Natural killer cell (primary cell): ENCODE measurements around the gene NOL4L. TPM values are rescaled to one million over a fixed set of nuclear protein-coding genes. Genes with fewer than 3 reads are reported as not detected.

Experiments used
- ATAC-seq, 3 donors: fragments of 150-1000 bp in 2 of 3; fragments of 200-7000 bp in 1 of 3; cut with Tn5 transposase; 1 replicate in 1 of 3; 2 replicates in 2 of 3; pipeline ENCODE4 v1.10.0; 2021; ENCODE audit warnings: mild to moderate bottlenecking in 2 of 3, moderate library complexity in 2 of 3
- DNase-seq, 2 donors: peaks; one replicate each; pipeline versions ENCODE4 v3.0.0 to v3.0.0-alpha.2; 2013 to 2021; ENCODE audit warnings: mixed read lengths in 1 of 2
- H3K27ac ChIP-seq: one replicate; pipeline ENCODE4 v1.5.1; 2013; ENCODE audit warnings: mild to moderate bottlenecking, low read length
- H3K27me3 ChIP-seq: one replicate; pipeline ENCODE4 v1.6.1; 2013; ENCODE audit warnings: low read length; ENCODE audit not compliant: control insufficient read depth, insufficient read depth
- H3K36me3 ChIP-seq: one replicate; pipeline ENCODE4 v1.6.1; 2013; ENCODE audit warnings: low read length; ENCODE audit not compliant: control insufficient read depth, insufficient read depth
- H3K4me1 ChIP-seq: one replicate; pipeline ENCODE4 v1.6.1; 2013; ENCODE audit warnings: low read length; ENCODE audit not compliant: control insufficient read depth, insufficient read depth
- H3K4me3 ChIP-seq: one replicate; pipeline ENCODE4 v1.5.1; 2013; ENCODE audit warnings: low read length
- H3K9me3 ChIP-seq: one replicate; pipeline ENCODE4 v1.6.1; 2013; ENCODE audit warnings: low read length; ENCODE audit not compliant: control insufficient read depth, insufficient read depth
- H3K27ac Mint-ChIP-seq, 2 donors: one replicate each; pipeline ENCODE4 v1.8.0; 2022; ENCODE audit warnings: mild to moderate bottlenecking in 2 of 2, mixed read lengths in 2 of 2, moderate library complexity in 1 of 2
- H3K27me3 Mint-ChIP-seq, 2 donors: one replicate each; pipeline ENCODE4 v1.8.0; 2022; ENCODE audit warnings: low read depth in 2 of 2, mixed read lengths in 2 of 2
- H3K36me3 Mint-ChIP-seq: one replicate; pipeline ENCODE4 v1.8.0; 2022; ENCODE audit warnings: mixed read lengths
- H3K4me1 Mint-ChIP-seq, 2 donors: one replicate each; pipeline ENCODE4 v1.8.0; 2022; ENCODE audit warnings: mixed read lengths in 2 of 2
- H3K4me3 Mint-ChIP-seq: one replicate; pipeline ENCODE4 v1.8.0; 2022; ENCODE audit warnings: mild to moderate bottlenecking, moderate library complexity, mixed read lengths
- H3K9me3 Mint-ChIP-seq, 2 donors: one replicate each; pipeline ENCODE4 v1.8.0; 2022; ENCODE audit warnings: mixed read lengths in 2 of 2
- CTCF ChIP-seq: fragments of 200-600 bp; IDR thresholded peaks from one replicate; pipeline ENCODE4 v1.8.0; 2022; ENCODE audit warnings: antibody characterized with exemption
- WGBS: methylation state at CpG from one replicate; pipeline ENCODE4 v1.1.7; 2013; ENCODE audit warnings: missing lambda C conversion rate; ENCODE audit not compliant: insufficient coverage; 5-methylcytosine and 5-hydroxymethylcytosine counted together
- intact Hi-C: fragments of 100-400 bp; cut with micrococcal nuclease; formaldehyde crosslinking; loops from one replicate; pipeline ENCODE4 v1.14.2; 2022
- total RNA-seq, 4 donors: library from RNA; stranded (reverse); fragments of 120-200 nt in 1 of 4; gene quantifications; one replicate each; pipeline versions ENCODE4 v1.2.3 to v1.2.4, GENCODE V29; 2013 to 2022

NOL4L gene
- total RNA-seq, 3 donors from 2014 or later (not counting 1 experiment from before 2014, with no cell fraction given), result 101 to 136 (median 114) TPM

GRCh38 chr20:32482442-32483261, 102.5 kb downstream of the NOL4L start:
- H3K27ac Mint-ChIP-seq, result peak overlapping the region in 1 of 2 donors; percentile 91
- intact Hi-C loops, result loop anchor here (10.0 kb wide), 2 partner anchors 52 to 208 kb away; partner anchors contain the start of gene KIF3B
- peak; percentile 5 to 35 (median 16) for ATAC-seq
- no peaks in the 10 kb centered on the region for H3K9me3 Mint-ChIP-seq
- Histone ChIP-seq H3K27ac (no peak overlapping the region), H3K4me3 (peak overlapping the region; percentile 20), H3K36me3 (no peaks in the 10 kb centered on the region), H3K9me3 (no peaks in the 10 kb centered on the region), H3K27me3 (no peaks in the 10 kb centered on the region), H3K4me1 (peaks cover 48% of the 10 kb centered on the region)
- H3K4me1 Mint-ChIP-seq, result peaks cover 56 to 68% of the 10 kb centered on the region in 2 donors
- DNase-seq, result peak; percentile 37 to 59
- no peaks in the 10 kb centered on the region for H3K36me3 Mint-ChIP-seq
- peak overlapping the region; percentile 82 for H3K4me3 Mint-ChIP-seq
- TF ChIP-seq CTCF, result no peak
- H3K27me3 Mint-ChIP-seq, result no peaks in the 10 kb centered on the region
- 1% methylated on average over 63 of the region's 82 CpGs for WGBS

GRCh38 chr20:32482143-32482441, 103.0 kb downstream of the NOL4L start:
- TF ChIP-seq CTCF, result no peak
- Mint-ChIP-seq H3K27ac (peak overlapping the region in 1 of 2 donors; percentile 75), H3K4me1 (peaks cover 61 to 70% of the 10 kb centered on the region in 2 donors), H3K27me3 (no peaks in the 10 kb centered on the region), H3K36me3 (no peaks in the 10 kb centered on the region), H3K4me3 (peak overlapping the region; percentile 82), H3K9me3 (no peaks in the 10 kb centered on the region)
- Histone ChIP-seq H3K27me3 (no peaks in the 10 kb centered on the region), H3K36me3 (no peaks in the 10 kb centered on the region), H3K4me1 (peaks cover 52% of the 10 kb centered on the region), H3K4me3 (peak overlapping the region; percentile 20), H3K9me3 (no peaks in the 10 kb centered on the region), H3K27ac (no peak overlapping the region)
- intact Hi-C loops, result loop anchor here (10.0 kb wide), 2 partner anchors 53 to 207 kb away; partner anchors contain the start of gene KIF3B
- WGBS, result 26% methylated on average over 8 of the region's 9 CpGs
- DNase-seq (no peak), ATAC-seq (no peak)

- ATAC-seq, result no peak
Measured at GRCh38 chr20:32481311-32482142, 103.6 kb downstream of the NOL4L start.

More at GRCh38 chr20:32481311-32482142, 103.6 kb downstream of the NOL4L start:
- no peak for TF ChIP-seq CTCF
- no peaks in the 10 kb centered on the region for H3K9me3 Mint-ChIP-seq
- peaks cover 58% of the 10 kb centered on the region for H3K4me1 ChIP-seq
- no peaks in the 10 kb centered on the region for H3K9me3 ChIP-seq
- H3K27ac Mint-ChIP-seq, result peak overlapping the region; percentile 34 to 87
- H3K27me3 ChIP-seq, result no peaks in the 10 kb centered on the region
- no peak overlapping the region for H3K4me3 ChIP-seq
- WGBS, result 69% methylated on average over 11 of the region's 13 CpGs
- H3K27ac ChIP-seq, result no peak overlapping the region
- peak overlapping the region; percentile 37 for H3K4me3 Mint-ChIP-seq
- peaks cover 63 to 71% of the 10 kb centered on the region in 2 donors for H3K4me1 Mint-ChIP-seq
- no peaks in the 10 kb centered on the region for H3K27me3 Mint-ChIP-seq
- H3K36me3 ChIP-seq, result no peaks in the 10 kb centered on the region
- H3K36me3 Mint-ChIP-seq, result no peaks in the 10 kb centered on the region
- no peak for DNase-seq
- intact Hi-C loops, result loop anchor here (10.0 kb wide), 2 partner anchors 53 to 207 kb away; partner anchors contain the start of gene KIF3B
